NCI-H2227 treated with DMSO at 0.1 percent for 48 hours (cell line): ENCODE results near the gene TCIRG1.
"Not testable (repeated sequence)": the region's sequence is repeated elsewhere in the genome, so short reads cannot be mapped to it uniquely, and the experiment has no call there.

Experiments
- DNase-seq: peaks from one replicate; lab custom pipeline; 2025; lab: John Stamatoyannopoulos, UW

The TCIRG1 gene

GRCh38 chr11:68038718-68039525 is at the start of gene TCIRG1:
TSS of gene TCIRG1 (plus strand) at chr11:68039025. CDS start at chr11:68041272, 2,247 bp downstream.
- DNase-seq, result no peak

- not testable (repeated sequence) for DNase-seq
These were observed 48.1 kb upstream of the TCIRG1 start for GRCh38 chr11:67990546-67991346.

- not testable (repeated sequence) for DNase-seq
These were observed 47.3 kb upstream of the TCIRG1 start for GRCh38 chr11:67991347-67992121.

GRCh38 chr11:67993821-67994220 is 45.0 kb upstream of the TCIRG1 start:
- DNase-seq, result not testable (repeated sequence)

GRCh38 chr11:67994387-67994786 is 44.4 kb upstream of the TCIRG1 start:
- not testable (repeated sequence) for DNase-seq

GRCh38 chr11:67995129-67995528 is 43.7 kb upstream of the TCIRG1 start:
- DNase-seq, result not testable (repeated sequence)

- DNase-seq, result not testable (repeated sequence)
These were observed 43.2 kb upstream of the TCIRG1 start for GRCh38 chr11:67995579-67995978.

- no peak for DNase-seq
These were observed 42.8 kb upstream of the TCIRG1 start for GRCh38 chr11:67996051-67996450.

- no peak for DNase-seq
These were observed 42.0 kb upstream of the TCIRG1 start for GRCh38 chr11:67996622-67997474.

GRCh38 chr11:67997475-67997921 is 41.3 kb upstream of the TCIRG1 start:
- DNase-seq, result no peak

- no peak for DNase-seq
These were observed 40.4 kb upstream of the TCIRG1 start for GRCh38 chr11:67998150-67999045.

- DNase-seq, result no peak
These were observed 39.6 kb upstream of the TCIRG1 start for GRCh38 chr11:67999201-67999629.

- DNase-seq, result no peak
These were observed 39.1 kb upstream of the TCIRG1 start for GRCh38 chr11:67999704-68000103.

GRCh38 chr11:68002575-68002937 is 36.3 kb upstream of the TCIRG1 start:
- DNase-seq, result no peak

GRCh38 chr11:68002938-68003845 is 35.6 kb upstream of the TCIRG1 start:
- no peak for DNase-seq

GRCh38 chr11:68003846-68004550 is 34.8 kb upstream of the TCIRG1 start, which contains the start of gene UNC93B1:
TSS of gene UNC93B1 (minus strand) at chr11:68004097. CDS start at chr11:68004043, 54 bp downstream.
- DNase-seq, result peak; percentile 33

- DNase-seq, result no peak
These were observed 34.1 kb upstream of the TCIRG1 start for GRCh38 chr11:68004551-68005335.
